ENCODE measurements around the gene DYNLRB1.
A peak's percentile ranks its signal among the peaks of the same experiment; 100 is the strongest.

DYNLRB1 gene

DNA sequence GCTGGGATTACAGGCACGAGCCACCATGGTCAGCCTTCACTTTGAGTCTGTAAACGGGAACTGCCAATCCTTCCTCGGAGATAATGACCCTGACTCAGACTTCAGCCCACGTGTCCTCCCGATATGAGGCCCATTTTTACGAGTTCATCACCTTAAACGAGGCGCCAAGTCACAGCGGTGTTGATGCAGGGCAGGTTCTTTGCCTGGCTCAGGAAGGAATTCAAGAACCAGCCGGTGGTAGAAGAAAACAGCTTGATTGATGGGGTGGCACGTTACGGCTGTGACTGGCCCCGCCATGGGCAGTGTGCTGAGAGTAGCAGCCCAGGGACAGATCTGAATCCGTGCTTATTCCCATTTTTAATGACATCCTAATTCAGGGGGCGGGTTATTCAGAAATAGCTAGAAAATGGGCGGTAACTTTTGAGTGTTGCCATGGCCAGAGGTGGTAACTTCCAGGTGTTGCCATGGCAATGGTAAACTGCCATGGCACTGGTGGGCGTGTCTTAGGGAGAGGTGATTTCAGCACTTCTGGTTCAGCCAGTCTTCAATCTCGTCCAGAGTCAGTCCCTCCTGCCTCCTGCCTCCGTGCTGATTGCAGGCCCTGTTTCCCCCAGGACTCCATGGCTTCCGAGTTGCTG lies 33.2 kb downstream of the DYNLRB1 start:
- no CpG with 5 or more reads among the region's 20 CpGs for WGBS, 2 donors (ENCODE audit: extremely low coverage in 2 of 2, insufficient read length in 2 of 2, insufficient replicate concordance in 1 of 2)
- DNase-seq (ENCODE audit: low spot score), result no peak

DNA sequence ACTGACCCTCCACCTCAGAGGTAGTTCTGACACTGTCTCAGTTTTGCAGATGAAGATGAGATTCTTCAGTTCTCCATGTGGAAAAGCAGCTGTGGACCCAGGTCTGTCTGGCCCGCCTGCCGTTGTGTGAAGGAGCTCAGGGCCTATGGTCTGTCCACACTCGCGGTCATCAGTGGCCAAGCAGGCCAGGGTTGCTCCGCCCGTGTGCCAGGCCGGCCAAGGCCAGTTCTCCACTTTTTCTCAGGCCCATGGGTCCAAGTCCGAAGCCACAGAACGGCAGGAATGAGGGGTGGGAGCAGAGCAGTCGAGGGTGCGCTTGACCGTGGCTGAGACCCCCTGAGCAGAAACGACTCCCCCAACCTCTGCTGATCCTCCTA lies 33.7 kb downstream of the DYNLRB1 start:
- Histone ChIP-seq H4K91ac (ENCODE audit: low read depth, low read length, poor library complexity) (peak overlapping the region; percentile 9), H2BK12ac (ENCODE audit: low read length) (no peak overlapping the region), H3K27ac (replicated peaks; ENCODE audit: low read length) (no peak overlapping the region), H3K4ac (ENCODE audit: low read length) (no peak overlapping the region), H3K4me1 (ENCODE audit: control insufficient read depth in 2 of 2, insufficient read depth in 1 of 2, low read depth in 1 of 2, low read length in 2 of 2) (peaks cover 0 to 2% of the 10 kb centered on the region in 2 donors), H3K9me3 (replicated peaks in 1 of 2; ENCODE audit: control insufficient read depth in 2 of 2, insufficient read depth in 1 of 2, low read depth in 1 of 2, low read length in 2 of 2) (peaks cover 0 to 2% of the 10 kb centered on the region in 2 donors), H3K4me3 (ENCODE audit: low read length in 2 of 2) (no peak overlapping the region), H3K18ac (ENCODE audit: low read length) (peak overlapping the region; percentile 15), H2AK5ac (ENCODE audit: low read depth, low read length) (no peak overlapping the region), H2BK15ac (ENCODE audit: low read length) (no peak overlapping the region), H2AFZ (ENCODE audit: low read length) (no peak overlapping the region), H3K9ac (ENCODE audit: low read depth, low read length, poor library complexity) (no peak overlapping the region), H2BK5ac (ENCODE audit: low read length) (no peak overlapping the region), H2BK120ac (ENCODE audit: low read depth, low read length) (no peak overlapping the region), H3K79me1 (ENCODE audit: low read depth, low read length) (no peaks in the 10 kb centered on the region), H4K8ac (ENCODE audit: low read depth, low read length) (no peak overlapping the region), H3K14ac (ENCODE audit: low read length) (peak overlapping the region; percentile 1), H3K36me3 (replicated peaks in 1 of 2; ENCODE audit: control insufficient read depth in 2 of 2, insufficient read depth in 2 of 2, low read length in 2 of 2) (no peaks in the 10 kb centered on the region), H3K23ac (ENCODE audit: low read depth, low read length, poor library complexity) (no peak overlapping the region), H3K27me3 (ENCODE audit: control insufficient read depth in 3 of 3, insufficient read depth in 3 of 3, low read depth in 1 of 3, low read length in 3 of 3) (no peaks in the 10 kb centered on the region), H3K4me2 (ENCODE audit: insufficient read depth, low read length, poor library complexity, severe bottlenecking) (no peak overlapping the region)
- DNase-seq (ENCODE audit: low spot score), result no peak
- no CpG with 5 or more reads among the region's 13 CpGs for WGBS, 2 donors (ENCODE audit: extremely low coverage in 2 of 2, insufficient read length in 2 of 2, insufficient replicate concordance in 1 of 2)

More for the DNA sequence above, 33.2 kb downstream of the DYNLRB1 start:
- H2BK5ac ChIP-seq (ENCODE audit: low read length), result no peak overlapping the region
- H2AFZ ChIP-seq (ENCODE audit: low read length), result no peak overlapping the region
- no peak overlapping the region for H3K4me2 ChIP-seq (ENCODE audit: insufficient read depth, low read length, poor library complexity, severe bottlenecking)
- no peak overlapping the region for H3K9ac ChIP-seq (ENCODE audit: low read depth, low read length, poor library complexity)
- no peak overlapping the region for H3K23ac ChIP-seq (ENCODE audit: low read depth, low read length, poor library complexity)
- H3K4me1 ChIP-seq (ENCODE audit: control insufficient read depth in 2 of 2, insufficient read depth in 1 of 2, low read depth in 1 of 2, low read length in 2 of 2), result peaks cover 0 to 5% of the 10 kb centered on the region in 2 donors
- H3K9me3 ChIP-seq (replicated peaks in 1 of 2; ENCODE audit: control insufficient read depth in 2 of 2, insufficient read depth in 1 of 2, low read depth in 1 of 2, low read length in 2 of 2), result peaks cover 0 to 2% of the 10 kb centered on the region in 2 donors
- H3K14ac ChIP-seq (ENCODE audit: low read length), result no peak overlapping the region
- no peaks in the 10 kb centered on the region for H3K27me3 ChIP-seq (ENCODE audit: control insufficient read depth in 3 of 3, insufficient read depth in 3 of 3, low read depth in 1 of 3, low read length in 3 of 3)
- H2BK12ac ChIP-seq (ENCODE audit: low read length), result no peak overlapping the region
- H3K36me3 ChIP-seq (replicated peaks in 1 of 2; ENCODE audit: control insufficient read depth in 2 of 2, insufficient read depth in 2 of 2, low read length in 2 of 2), result no peaks in the 10 kb centered on the region
- no peak overlapping the region for H3K27ac ChIP-seq (replicated peaks; ENCODE audit: low read length)
- no peak overlapping the region for H2BK120ac ChIP-seq (ENCODE audit: low read depth, low read length)
- no peak overlapping the region for H3K4me3 ChIP-seq (ENCODE audit: low read length in 2 of 2)
- no peak overlapping the region for H3K4ac ChIP-seq (ENCODE audit: low read length)
- no peaks in the 10 kb centered on the region for H3K79me1 ChIP-seq (ENCODE audit: low read depth, low read length)
- H3K18ac ChIP-seq (ENCODE audit: low read length), result no peak overlapping the region
- no peak overlapping the region for H4K91ac ChIP-seq (ENCODE audit: low read depth, low read length, poor library complexity)
- H2BK15ac ChIP-seq (ENCODE audit: low read length), result no peak overlapping the region
- no peak overlapping the region for H2AK5ac ChIP-seq (ENCODE audit: low read depth, low read length)
- no peak overlapping the region for H4K8ac ChIP-seq (ENCODE audit: low read depth, low read length)

DNA sequence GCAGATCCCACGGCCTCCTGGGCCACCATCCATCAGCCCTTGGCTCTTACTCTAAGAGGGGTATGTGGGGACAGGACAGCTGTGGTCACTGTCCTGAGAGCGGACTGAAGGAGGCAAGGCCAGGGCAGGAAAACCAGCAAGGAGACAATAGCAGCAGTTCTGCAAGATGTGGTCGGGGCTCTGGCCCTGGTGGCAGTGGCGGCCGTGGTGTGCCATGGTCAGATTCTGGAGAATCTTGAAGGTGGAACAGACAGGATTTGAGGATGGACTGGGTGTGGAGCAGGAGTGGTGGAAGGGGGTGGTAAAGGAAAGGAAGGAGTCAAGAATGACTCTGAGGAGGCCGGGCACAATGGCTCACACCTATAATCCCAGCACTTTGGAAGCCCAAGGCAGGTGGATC lies 36.3 kb downstream of the DYNLRB1 start:
- no peak for DNase-seq (ENCODE audit: low spot score)
- Histone ChIP-seq H2BK5ac (ENCODE audit: low read length) (no peak overlapping the region), H4K8ac (ENCODE audit: low read depth, low read length) (no peak overlapping the region), H2BK15ac (ENCODE audit: low read length) (no peak overlapping the region), H2BK12ac (ENCODE audit: low read length) (no peak overlapping the region), H3K4me3 (ENCODE audit: low read length in 2 of 2) (no peak overlapping the region), H3K23ac (ENCODE audit: low read depth, low read length, poor library complexity) (no peak overlapping the region), H3K27ac (replicated peaks; ENCODE audit: low read length) (no peak overlapping the region), H3K14ac (ENCODE audit: low read length) (peak overlapping the region; percentile 56), H4K91ac (ENCODE audit: low read depth, low read length, poor library complexity) (no peak overlapping the region), H2BK120ac (ENCODE audit: low read depth, low read length) (no peak overlapping the region), H3K4me2 (ENCODE audit: insufficient read depth, low read length, poor library complexity, severe bottlenecking) (no peak overlapping the region), H3K4ac (ENCODE audit: low read length) (no peak overlapping the region), H2AK5ac (ENCODE audit: low read depth, low read length) (no peak overlapping the region), H3K27me3 (ENCODE audit: control insufficient read depth in 3 of 3, insufficient read depth in 3 of 3, low read depth in 1 of 3, low read length in 3 of 3) (no peaks in the 10 kb centered on the region), H3K9me3 (replicated peaks in 1 of 2; ENCODE audit: control insufficient read depth in 2 of 2, insufficient read depth in 1 of 2, low read depth in 1 of 2, low read length in 2 of 2) (peaks cover 0 to 2% of the 10 kb centered on the region in 2 donors), H3K9ac (ENCODE audit: low read depth, low read length, poor library complexity) (no peak overlapping the region), H3K4me1 (ENCODE audit: control insufficient read depth in 2 of 2, insufficient read depth in 1 of 2, low read depth in 1 of 2, low read length in 2 of 2) (peaks cover 0 to 2% of the 10 kb centered on the region in 2 donors), H3K79me1 (ENCODE audit: low read depth, low read length) (no peaks in the 10 kb centered on the region), H3K36me3 (replicated peaks in 1 of 2; ENCODE audit: control insufficient read depth in 2 of 2, insufficient read depth in 2 of 2, low read length in 2 of 2) (no peaks in the 10 kb centered on the region), H2AFZ (ENCODE audit: low read length) (no peak overlapping the region), H3K18ac (ENCODE audit: low read length) (peak overlapping the region; percentile 31)
- WGBS, 2 donors (ENCODE audit: extremely low coverage in 2 of 2, insufficient read length in 2 of 2, insufficient replicate concordance in 1 of 2), result no CpG with 5 or more reads among the region's 6 CpGs

DNA sequence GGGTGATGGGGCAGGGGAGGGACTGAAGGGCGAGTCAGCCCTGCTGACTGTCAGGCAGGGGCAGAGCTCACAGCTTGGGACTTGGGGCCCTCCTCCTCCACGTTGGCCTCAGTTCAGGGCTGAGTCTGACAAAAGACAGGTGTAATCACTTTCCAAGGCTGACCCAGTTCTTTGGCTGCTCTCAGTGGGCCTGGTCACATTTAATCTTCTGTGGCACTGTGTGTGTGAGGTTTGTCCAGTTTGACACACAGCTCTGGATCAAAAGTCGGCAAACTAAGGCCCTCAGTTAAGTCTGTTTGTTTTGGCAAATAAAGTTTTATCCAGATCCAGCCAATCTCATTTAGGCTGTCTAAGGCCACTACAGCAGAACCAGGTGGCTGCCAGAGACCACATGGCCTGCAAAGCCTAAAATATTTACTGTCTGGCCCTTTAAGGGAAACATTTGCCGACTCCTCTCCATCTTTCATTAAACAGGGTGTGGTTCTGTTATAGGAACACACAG lies 37.2 kb downstream of the DYNLRB1 start:
- no peak overlapping the region for H3K4me3 ChIP-seq (ENCODE audit: low read length in 2 of 2)
- H2AK5ac ChIP-seq (ENCODE audit: low read depth, low read length), result no peak overlapping the region
- H3K4ac ChIP-seq (ENCODE audit: low read length), result no peak overlapping the region
- no peak overlapping the region for H2BK5ac ChIP-seq (ENCODE audit: low read length)
- H3K14ac ChIP-seq (ENCODE audit: low read length), result no peak overlapping the region
- no peak overlapping the region for H2BK12ac ChIP-seq (ENCODE audit: low read length)
- H2BK15ac ChIP-seq (ENCODE audit: low read length), result no peak overlapping the region
- no peak overlapping the region for H3K23ac ChIP-seq (ENCODE audit: low read depth, low read length, poor library complexity)
- H3K9me3 ChIP-seq (replicated peaks in 1 of 2; ENCODE audit: control insufficient read depth in 2 of 2, insufficient read depth in 1 of 2, low read depth in 1 of 2, low read length in 2 of 2), result peaks cover 0 to 2% of the 10 kb centered on the region in 2 donors
- H3K4me2 ChIP-seq (ENCODE audit: insufficient read depth, low read length, poor library complexity, severe bottlenecking), result no peak overlapping the region
- peaks cover 0 to 4% of the 10 kb centered on the region in 2 donors for H3K4me1 ChIP-seq (ENCODE audit: control insufficient read depth in 2 of 2, insufficient read depth in 1 of 2, low read depth in 1 of 2, low read length in 2 of 2)
- no peak overlapping the region for H3K18ac ChIP-seq (ENCODE audit: low read length)
- H4K8ac ChIP-seq (ENCODE audit: low read depth, low read length), result no peak overlapping the region
- WGBS, 2 donors (ENCODE audit: extremely low coverage in 2 of 2, insufficient read length in 2 of 2, insufficient replicate concordance in 1 of 2), result no CpG with 5 or more reads among the region's 4 CpGs
- H2BK120ac ChIP-seq (ENCODE audit: low read depth, low read length), result no peak overlapping the region
- no peaks in the 10 kb centered on the region for H3K79me1 ChIP-seq (ENCODE audit: low read depth, low read length)
- H2AFZ ChIP-seq (ENCODE audit: low read length), result no peak overlapping the region
- H3K27ac ChIP-seq (replicated peaks; ENCODE audit: low read length), result no peak overlapping the region
- H4K91ac ChIP-seq (ENCODE audit: low read depth, low read length, poor library complexity), result no peak overlapping the region
- peaks cover 0 to 2% of the 10 kb centered on the region in 2 donors for H3K36me3 ChIP-seq (replicated peaks in 1 of 2; ENCODE audit: control insufficient read depth in 2 of 2, insufficient read depth in 2 of 2, low read length in 2 of 2)
- H3K27me3 ChIP-seq (ENCODE audit: control insufficient read depth in 3 of 3, insufficient read depth in 3 of 3, low read depth in 1 of 3, low read length in 3 of 3), result no peaks in the 10 kb centered on the region
- H3K9ac ChIP-seq (ENCODE audit: low read depth, low read length, poor library complexity), result no peak overlapping the region
- DNase-seq (ENCODE audit: low spot score), result no peak

All from neuronal stem cell (in vitro differentiated cells).